Keratinocyte (primary cell): ENCODE data around the gene GRIK4. TPM values are rescaled to one million over a fixed set of nuclear protein-coding genes. Genes with fewer than 3 reads are reported as not detected.

ENCODE experiments used
- DNase-seq: peaks from one replicate; pipeline ENCODE4 v3.0.0-alpha.2; 2011; ENCODE audit warnings: low read depth, missing footprints, low spot score
- FAIRE-seq: peaks from 2 replicates; lab custom pipeline; 2011; peaks lifted over from hg19 to GRCh38; lab: Jason Lieb, UNC
- H2AFZ ChIP-seq: 2 replicates; pipeline ENCODE4 v1.6.0; 2012; ENCODE audit warnings: low read length, control low read depth, inconsistent platforms; ENCODE audit not compliant: control insufficient read depth
- H3K27ac ChIP-seq: 2 replicates; pipeline ENCODE4 v1.5.1; 2011; ENCODE audit warnings: low read length; ENCODE audit not compliant: control insufficient read depth, insufficient read depth
- H3K27me3 ChIP-seq: 3 replicates; pipeline ENCODE4 v1.6.0; 2011; ENCODE audit warnings: low read length; ENCODE audit not compliant: control insufficient read depth, insufficient read depth; ENCODE audit errors: extremely low read depth
- H3K36me3 ChIP-seq, 2 experiments: 2 replicates in 1 of 2; 3 replicates in 1 of 2; pipeline ENCODE4 v1.5.1; 2011; ENCODE audit warnings: low read length in 2 of 2, mild to moderate bottlenecking in 1 of 2; ENCODE audit not compliant: control insufficient read depth in 2 of 2, insufficient read depth in 2 of 2; ENCODE audit errors: extremely low read depth in 1 of 2
- H3K4me1 ChIP-seq: 3 replicates; pipeline ENCODE4 v1.5.1; 2011; ENCODE audit warnings: low read length; ENCODE audit not compliant: control insufficient read depth, insufficient read depth; ENCODE audit errors: extremely low read depth
- H3K4me2 ChIP-seq: 3 replicates; pipeline ENCODE4 v1.6.0; 2011; ENCODE audit warnings: low read depth, low read length; ENCODE audit not compliant: control insufficient read depth, insufficient read depth; ENCODE audit errors: extremely low read depth
- H3K4me3 ChIP-seq, 3 experiments: fragments of 200-600 bp in 1 of 3; sonication (generic) in 1 of 3; 2 replicates in 2 of 3; 3 replicates in 1 of 3; pipeline ENCODE4 v1.5.1; 2011 to 2016; ENCODE audit warnings: low read length in 3 of 3, mild to moderate bottlenecking in 3 of 3, control low read depth in 2 of 3, inconsistent platforms in 1 of 3, low read depth in 1 of 3, mixed read lengths in 1 of 3, mixed run types in 1 of 3, moderate library complexity in 1 of 3; ENCODE audit not compliant: control insufficient read depth in 2 of 3, insufficient read depth in 2 of 3; ENCODE audit errors: extremely low read depth in 1 of 3
- H3K79me2 ChIP-seq: 2 replicates; pipeline ENCODE4 v1.6.0; 2012; ENCODE audit warnings: low read length; ENCODE audit not compliant: control insufficient read depth, insufficient read depth
- H3K9ac ChIP-seq: 3 replicates; pipeline ENCODE4 v1.6.0; 2011; ENCODE audit warnings: low read length; ENCODE audit not compliant: control insufficient read depth, insufficient read depth; ENCODE audit errors: extremely low read depth
- H3K9me1 ChIP-seq: 3 replicates; pipeline ENCODE4 v1.6.0; 2011; ENCODE audit warnings: low read length; ENCODE audit not compliant: control insufficient read depth, insufficient read depth; ENCODE audit errors: extremely low read depth
- H3K9me3 ChIP-seq: 2 replicates; pipeline ENCODE4 v1.5.1; 2012; ENCODE audit warnings: low read depth, low read length; ENCODE audit not compliant: control insufficient read depth
- H4K20me1 ChIP-seq: 3 replicates; pipeline ENCODE4 v1.6.0; 2011; ENCODE audit warnings: low read length; ENCODE audit not compliant: control insufficient read depth, insufficient read depth; ENCODE audit errors: extremely low read depth
- CTCF ChIP-seq, 3 experiments: IDR thresholded peaks in 1 of 3; conservative IDR thresholded peaks in 1 of 3; optimal IDR thresholded peaks in 1 of 3; 2 replicates in 2 of 3; 3 replicates in 1 of 3; pipeline versions ENCODE3 to v1.5.1; 2011; ENCODE audit warnings: low read length in 3 of 3, mild to moderate bottlenecking in 3 of 3, moderate library complexity in 2 of 3, control low read depth in 1 of 3, inconsistent platforms in 1 of 3; ENCODE audit not compliant: insufficient read depth in 2 of 3; ENCODE audit errors: extremely low read depth in 1 of 3
- EZH2 ChIP-seq: IDR thresholded peaks from one replicate; pipeline ENCODE4 v1.6.1; 2012; ENCODE audit warnings: inconsistent platforms, mild to moderate bottlenecking, low read length, moderate library complexity
- dilution Hi-C: fragments of 300-500 bp; cut with MboI; formaldehyde crosslinking; loops from one replicate; pipeline ENCODE4 v1.7.0; 2020; ENCODE audit warnings: low sequenced_read_pairs; ENCODE audit not compliant: extremely low pct_ligation_motif_present
- polyA plus RNA-seq, 5 experiments: library from polyadenylated mRNA; depleted of rRNA in 3 of 5; stranded (reverse) in 3 of 5; stranded (forward) in 1 of 5; unstranded in 1 of 5; fragments of >200 nt; gene quantifications; 1 replicate in 1 of 5; 2 replicates in 3 of 5; 3 replicates in 1 of 5; pipeline versions ENCODE4 v1.2.1 to v1.2.3, GENCODE V29; 2011 to 2012; ENCODE audit warnings: missing spikeins in 2 of 5, low read depth in 1 of 5, low replicate concordance in 1 of 5

The GRIK4 gene
- polyA plus RNA-seq, 1 donor (not counting 4 experiments of a cell fraction or from before 2014, with no cell fraction given) = not detected

GRCh38 chr11:120811199-120811598 is 299.7 kb downstream of the GRIK4 start:
- no peak for FAIRE-seq

GRCh38 chr11:120811731-120812130 is 300.2 kb downstream of the GRIK4 start:
- Histone ChIP-seq H3K9ac (no peak overlapping the region), H3K79me2 (no peaks in the 10 kb centered on the region), H3K36me3 (no peaks in the 10 kb centered on the region), H2AFZ (no peak overlapping the region), H3K4me2 (no peak overlapping the region), H3K9me1 (no peaks in the 10 kb centered on the region), H3K9me3 (no peaks in the 10 kb centered on the region), H4K20me1 (no peaks in the 10 kb centered on the region), H3K27me3 (peaks cover 6% of the 10 kb centered on the region), H3K4me3 (no peak overlapping the region), H3K27ac (no peak overlapping the region), H3K4me1 (peaks cover 2% of the 10 kb centered on the region)
- FAIRE-seq (no peak), DNase-seq (no peak)
- no peak for TF ChIP-seq EZH2
- no peak for TF ChIP-seq CTCF (optimal IDR thresholded peaks at IDR 0.05 in 1 of 3, IDR thresholded peaks at IDR 0.05 in 1 of 3, conservative IDR thresholded peaks at IDR 0.05 in 1 of 3; ENCODE audit: extremely low read depth in 1 of 3, insufficient read depth in 2 of 3, low read length in 3 of 3)
- dilution Hi-C loops = no loop called here

More at GRCh38 chr11:120811199-120811598, 299.7 kb downstream of the GRIK4 start:
- Histone ChIP-seq H3K27ac (no peak overlapping the region), H3K9ac (no peak overlapping the region), H3K9me3 (no peaks in the 10 kb centered on the region), H3K79me2 (no peaks in the 10 kb centered on the region), H3K36me3 (no peaks in the 10 kb centered on the region), H3K4me3 (no peak overlapping the region), H3K4me2 (no peak overlapping the region), H3K9me1 (no peaks in the 10 kb centered on the region), H3K27me3 (peaks cover 6% of the 10 kb centered on the region), H2AFZ (no peak overlapping the region), H4K20me1 (no peaks in the 10 kb centered on the region), H3K4me1 (peaks cover 2% of the 10 kb centered on the region)
- dilution Hi-C loops = no loop called here
- DNase-seq = no peak
- TF ChIP-seq CTCF (optimal IDR thresholded peaks at IDR 0.05 in 1 of 3, IDR thresholded peaks at IDR 0.05 in 1 of 3, conservative IDR thresholded peaks at IDR 0.05 in 1 of 3; ENCODE audit: extremely low read depth in 1 of 3, insufficient read depth in 2 of 3, low read length in 3 of 3) (no peak), EZH2 (no peak)
